ENCODE data around the gene IKBIP.
"Not testable (repeated sequence)": the region's sequence is repeated elsewhere in the genome, so short reads cannot be mapped to it uniquely, and the experiment has no call there.

The IKBIP gene

GRCh38 chr12:98644712-98645571, at the start of gene IKBIP, which contains the start of gene APAF1:
Gene IKBIP, minus strand, starts transcription at chr12:98644788. Its CDS starts 87 bp downstream, at chr12:98644701.
Gene APAF1, plus strand, starts transcription at chr12:98645290. Its CDS starts 3,070 bp downstream, at chr12:98648360.
- DNase-seq (ENCODE audit: extremely low read depth in 1 of 2, low read depth in 1 of 2): peak; percentile 91 to 95

DNA sequence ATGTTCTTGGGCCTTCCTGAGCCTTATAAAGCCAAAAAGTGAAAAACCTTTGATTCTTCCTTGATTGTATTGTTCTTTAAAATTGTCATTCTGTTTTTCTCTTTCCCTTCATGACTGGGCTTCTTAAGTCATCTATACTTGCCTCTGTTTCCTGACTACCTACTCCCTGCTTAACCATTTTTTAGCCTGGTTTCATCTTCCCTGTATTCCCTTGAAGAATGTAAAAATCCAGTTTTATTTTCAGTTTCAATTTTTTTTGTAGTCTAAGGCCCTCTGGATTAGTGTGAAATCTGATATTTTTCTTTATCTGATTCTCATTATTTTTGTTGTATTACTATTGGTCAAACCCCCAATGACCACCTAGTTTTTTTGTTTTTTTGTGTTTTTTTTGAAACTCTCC, 46.8 kb upstream of the IKBIP start:
- no peak for DNase-seq (ENCODE audit: extremely low read depth in 1 of 2, low read depth in 1 of 2)

DNA sequence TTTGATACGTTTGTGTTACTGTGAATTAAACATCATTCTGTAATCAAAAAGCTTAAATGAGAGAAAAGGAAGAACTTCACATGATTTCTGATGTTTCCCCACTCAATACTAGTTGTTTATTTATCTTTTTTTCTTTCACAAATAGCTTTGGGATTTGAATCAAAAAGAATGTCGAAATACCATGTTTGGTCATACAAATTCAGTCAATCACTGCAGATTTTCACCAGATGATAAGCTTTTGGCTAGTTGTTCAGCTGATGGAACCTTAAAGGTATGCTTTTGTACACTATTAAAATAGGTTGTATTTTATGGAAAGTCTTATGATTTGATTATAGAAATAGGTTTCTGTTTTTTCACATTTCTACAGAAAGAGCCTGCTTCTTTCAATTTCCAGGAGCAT, 42.0 kb upstream of the IKBIP start:
- no peak for DNase-seq (ENCODE audit: extremely low read depth in 1 of 2, low read depth in 1 of 2)

DNA sequence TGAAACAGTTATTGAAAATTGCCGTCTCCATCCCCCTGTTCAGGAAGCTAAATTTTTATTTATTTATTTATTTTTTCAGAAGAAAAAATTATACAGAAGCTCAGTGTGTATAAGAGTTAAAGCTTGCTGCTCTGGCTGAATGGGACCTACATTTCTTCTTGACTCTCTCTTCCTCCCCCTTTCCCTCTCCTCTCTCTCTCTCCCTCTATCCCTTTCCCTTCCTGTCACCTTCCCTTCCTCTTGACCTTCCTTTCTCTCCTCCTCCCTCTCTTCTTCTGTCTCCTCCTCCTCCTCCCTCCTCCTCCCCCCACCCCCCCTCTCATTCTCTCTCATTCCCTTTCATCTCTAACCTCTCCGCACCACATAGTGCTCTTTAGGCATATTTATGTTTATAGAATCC, 39.6 kb upstream of the IKBIP start:
- DNase-seq (ENCODE audit: extremely low read depth in 1 of 2, low read depth in 1 of 2): no peak

GRCh38 chr12:98679611-98680005, 35.0 kb upstream of the IKBIP start:
- no peak for DNase-seq (ENCODE audit: extremely low read depth in 1 of 2, low read depth in 1 of 2)

- DNase-seq (ENCODE audit: extremely low read depth in 1 of 2, low read depth in 1 of 2): no peak
These were observed 34.5 kb upstream of the IKBIP start for GRCh38 chr12:98678946-98679610.

DNA sequence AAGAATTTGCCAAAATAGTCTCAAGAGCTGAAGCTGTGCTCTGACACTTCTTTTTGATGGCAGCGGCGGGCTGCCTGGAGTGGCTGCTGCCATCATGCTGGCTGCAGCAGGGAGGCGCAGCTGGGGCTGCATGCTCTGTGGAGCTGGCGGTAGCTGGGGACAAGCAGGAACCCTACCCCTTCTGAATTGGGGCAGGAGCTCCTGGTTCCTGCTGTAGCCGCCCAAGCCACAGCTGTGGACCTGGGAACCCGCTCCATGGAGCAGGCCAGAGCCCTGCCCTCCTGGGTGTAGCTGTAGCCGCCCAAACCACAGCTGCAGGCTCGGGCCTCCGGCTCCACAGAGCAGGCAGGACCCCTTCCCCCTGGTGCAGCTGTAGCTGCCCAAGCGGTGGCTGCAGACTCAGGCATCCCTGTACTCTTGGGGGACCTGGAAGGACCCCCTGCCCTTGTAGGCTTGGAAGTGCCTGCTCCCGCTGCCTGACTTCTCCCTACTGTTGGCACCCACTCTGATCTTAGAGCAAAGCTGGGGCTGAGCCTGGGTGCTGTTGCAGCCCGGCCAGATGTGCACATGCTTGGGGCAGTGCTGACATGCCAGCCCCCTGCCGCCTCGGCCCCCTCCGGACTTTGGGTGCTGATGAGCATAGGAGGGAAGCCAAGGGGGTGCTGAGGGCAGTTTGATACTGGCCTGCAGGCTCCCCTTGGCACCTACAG, 33.8 kb upstream of the IKBIP start:
- DNase-seq (ENCODE audit: extremely low read depth in 1 of 2, low read depth in 1 of 2): no peak

DNA sequence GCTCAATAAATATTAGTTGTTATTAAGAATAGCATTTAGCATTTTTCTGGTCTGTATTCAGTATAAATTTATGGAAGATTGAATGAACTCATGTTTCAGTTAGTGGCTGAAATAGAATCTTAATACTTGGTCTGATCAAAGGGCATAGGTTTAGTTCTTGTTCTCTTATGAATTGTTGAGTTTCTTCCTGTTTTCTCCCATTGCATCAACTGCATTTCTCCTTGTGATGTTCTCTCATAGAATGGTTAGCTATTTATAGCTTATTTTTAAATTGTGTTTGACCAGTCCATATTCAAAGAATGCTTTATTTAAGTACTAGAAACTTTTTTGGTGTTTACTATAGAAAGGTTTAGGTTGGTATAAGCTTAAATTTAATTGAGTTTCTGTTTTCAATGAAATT, 30.3 kb upstream of the IKBIP start:
- DNase-seq (ENCODE audit: extremely low read depth in 1 of 2, low read depth in 1 of 2): no peak

DNA sequence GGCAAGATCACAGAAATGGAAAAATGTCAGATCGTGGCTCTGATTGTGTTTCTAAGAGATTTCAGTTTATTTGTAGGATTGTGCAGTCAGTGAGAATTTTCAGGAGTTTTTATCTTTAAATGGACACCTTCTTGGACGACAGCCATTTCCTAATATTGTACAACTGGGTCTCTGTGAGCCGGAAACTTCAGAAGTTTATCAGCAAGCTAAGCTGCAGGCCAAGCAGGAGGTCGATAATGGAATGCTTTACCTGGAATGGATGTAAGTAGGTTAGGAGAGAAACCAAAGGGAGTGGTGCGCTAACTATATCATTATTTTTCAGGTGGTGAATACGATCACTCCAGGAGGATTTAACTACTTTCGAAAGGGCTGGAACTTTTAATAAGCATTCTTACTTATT, 26.9 kb upstream of the IKBIP start:
- DNase-seq (ENCODE audit: extremely low read depth in 1 of 2, low read depth in 1 of 2): no peak

- no peak for DNase-seq (ENCODE audit: extremely low read depth in 1 of 2, low read depth in 1 of 2)
These were observed 25.2 kb upstream of the IKBIP start for GRCh38 chr12:98669751-98670150.

DNA sequence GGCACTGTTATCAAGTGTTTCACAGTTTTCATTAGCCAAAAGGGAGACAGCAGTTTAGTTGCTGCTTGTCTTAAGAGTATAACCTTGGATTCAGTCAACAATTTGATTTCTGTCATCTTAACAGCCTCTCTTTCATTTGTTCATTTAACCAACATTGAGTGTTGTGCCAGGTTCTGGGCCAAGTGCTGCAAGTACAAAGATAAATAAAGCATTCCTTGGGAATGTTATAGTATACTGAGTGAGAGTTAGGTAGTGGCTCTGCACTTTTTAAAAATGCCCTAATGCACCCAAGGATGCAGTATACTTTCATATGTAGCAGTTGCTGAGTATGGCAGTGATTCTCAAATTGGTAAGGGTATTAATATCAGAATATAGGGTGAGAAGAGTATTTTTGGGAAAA, 15.9 kb upstream of the IKBIP start:
- DNase-seq (ENCODE audit: extremely low read depth in 1 of 2, low read depth in 1 of 2): no peak

- DNase-seq (ENCODE audit: extremely low read depth in 1 of 2, low read depth in 1 of 2): no peak
These were observed 11.9 kb upstream of the IKBIP start for GRCh38 chr12:98656289-98657101.

DNA sequence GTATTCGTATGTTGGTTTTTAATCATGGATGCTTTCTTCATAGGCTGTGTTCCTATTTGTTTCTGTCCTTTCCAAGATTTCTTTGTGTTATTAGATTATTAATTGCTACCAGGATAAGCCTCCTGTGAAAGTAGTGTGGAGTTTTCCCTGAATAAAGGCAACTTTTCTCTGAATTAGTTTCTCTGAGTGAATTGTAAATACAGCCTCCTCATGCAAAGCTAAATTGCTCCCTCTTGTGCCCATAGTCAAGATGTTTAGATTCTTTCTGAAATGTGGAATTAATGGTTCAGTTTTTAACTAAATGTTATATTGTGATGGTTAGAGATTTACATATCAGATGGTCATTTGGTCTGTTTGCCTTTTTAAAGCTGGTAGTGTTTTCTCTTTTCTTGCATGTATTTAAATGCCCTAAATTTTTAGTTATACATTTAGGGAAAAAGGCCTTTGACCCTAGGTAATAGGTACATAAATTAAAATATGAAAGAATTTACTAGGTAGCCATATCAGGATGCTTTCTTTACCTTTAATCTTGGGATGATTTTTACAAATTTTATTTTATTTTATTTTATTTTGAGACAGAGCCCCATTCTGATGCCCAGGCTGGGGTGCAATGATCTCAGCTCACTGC, 9.4 kb upstream of the IKBIP start:
- DNase-seq (ENCODE audit: extremely low read depth in 1 of 2, low read depth in 1 of 2): no peak

DNA sequence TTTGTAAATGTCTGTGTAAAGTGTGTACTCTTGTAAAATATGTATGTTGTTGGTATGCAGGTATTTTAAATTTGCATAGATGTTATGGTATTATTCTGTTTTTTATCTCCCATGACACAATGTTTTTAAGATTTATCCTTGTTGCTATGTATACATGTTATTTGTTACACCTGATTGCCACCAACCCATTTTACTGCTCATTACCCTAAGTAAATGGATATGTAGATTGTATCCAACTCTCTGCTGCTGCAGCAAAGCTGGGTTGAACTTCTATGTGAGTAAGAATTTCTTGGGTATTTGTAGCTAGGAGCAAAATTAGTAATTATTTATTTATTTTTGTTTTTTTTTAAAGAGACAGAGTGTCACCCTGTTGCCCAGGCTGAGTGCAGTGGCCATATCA, 6.7 kb upstream of the IKBIP start:
- no peak for DNase-seq (ENCODE audit: extremely low read depth in 1 of 2, low read depth in 1 of 2)

DNA sequence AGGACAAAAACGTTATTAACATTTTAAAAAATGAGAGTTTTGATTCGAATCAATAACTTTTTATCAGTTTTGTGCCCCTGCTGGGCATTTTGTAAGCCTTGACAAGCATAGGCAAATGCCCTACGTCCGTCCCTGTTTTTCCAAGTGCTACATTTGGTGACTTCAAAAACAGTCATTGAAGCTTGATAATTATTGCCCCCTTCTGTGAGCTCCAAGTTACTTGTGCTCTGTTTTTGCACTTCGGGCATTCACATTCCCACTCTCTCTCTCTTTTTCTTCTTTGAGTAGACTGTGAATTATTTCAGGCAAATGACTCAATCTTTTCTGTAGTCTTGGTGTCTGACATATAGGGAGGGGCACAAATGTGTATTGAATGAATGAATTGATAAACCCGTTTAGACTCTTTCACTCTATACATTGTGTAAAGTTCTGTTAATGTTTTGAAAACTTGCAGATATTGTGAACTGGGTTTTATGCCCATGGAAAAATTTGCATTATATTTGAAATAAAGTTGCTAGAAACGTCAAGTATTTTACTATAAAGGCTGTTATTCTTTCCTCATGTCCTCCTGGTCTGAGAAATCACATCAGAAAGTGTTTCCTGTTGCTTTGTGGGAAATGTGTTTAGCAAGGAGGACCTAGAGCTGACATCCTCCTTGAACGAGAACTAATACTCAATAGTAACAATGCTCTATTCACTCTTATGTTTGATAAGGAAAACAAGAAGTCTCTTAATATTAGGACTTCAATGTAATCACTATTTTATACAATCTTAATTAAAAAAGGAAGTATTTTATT, 1.9 kb upstream of the IKBIP start:
- no peak for DNase-seq (ENCODE audit: extremely low read depth in 1 of 2, low read depth in 1 of 2)

GRCh38 chr12:98645572-98646067, 1.0 kb upstream of the IKBIP start:
- DNase-seq (ENCODE audit: extremely low read depth in 1 of 2, low read depth in 1 of 2): no peak

GRCh38 chr12:98644433-98644711, 216 bp downstream of the IKBIP start:
- no peak for DNase-seq (ENCODE audit: extremely low read depth in 1 of 2, low read depth in 1 of 2)

DNA sequence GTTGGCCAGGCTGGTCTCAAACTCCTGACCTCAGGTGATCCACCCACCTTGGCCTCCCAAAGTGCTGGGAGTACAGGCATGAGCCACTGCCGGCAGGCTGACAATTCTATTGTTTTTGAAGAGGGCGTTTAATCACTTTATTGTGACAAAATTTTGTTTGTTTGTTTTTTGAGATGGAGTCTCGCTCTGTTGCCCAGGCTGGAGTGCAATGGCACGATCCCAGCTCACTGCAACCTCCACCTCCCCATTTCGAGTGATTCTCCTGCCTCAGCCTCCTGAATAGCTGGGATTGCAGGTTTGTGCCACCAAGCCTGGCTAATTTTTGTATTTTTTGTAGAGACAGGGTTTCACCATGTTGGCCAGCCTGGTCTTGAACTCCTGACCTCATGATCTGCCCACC, 1.8 kb downstream of the IKBIP start:
- DNase-seq (ENCODE audit: extremely low read depth in 1 of 2, low read depth in 1 of 2): not testable (repeated sequence)

DNA sequence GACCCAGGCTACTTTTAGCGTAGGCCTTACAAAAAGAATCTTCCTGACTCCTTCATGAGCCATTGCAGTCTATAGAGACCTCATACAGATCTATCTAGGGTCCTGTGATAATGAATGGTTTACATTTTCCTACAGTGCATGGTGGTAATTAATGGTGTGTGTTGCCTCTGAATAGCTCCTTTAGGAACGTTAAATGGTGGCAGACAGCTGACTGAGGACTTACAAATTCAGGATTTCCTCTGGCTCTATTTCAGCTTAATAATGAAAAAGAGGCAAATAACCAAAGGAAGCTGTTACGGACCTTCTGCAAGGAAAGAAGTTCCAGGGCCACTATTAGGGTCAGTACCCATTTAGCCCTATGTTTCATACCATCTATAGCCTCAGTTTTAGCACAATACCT, 5.1 kb downstream of the IKBIP start:
- no peak for DNase-seq (ENCODE audit: extremely low read depth in 1 of 2, low read depth in 1 of 2)

- DNase-seq (ENCODE audit: extremely low read depth in 1 of 2, low read depth in 1 of 2): no peak
These were observed 6.6 kb downstream of the IKBIP start for GRCh38 chr12:98638009-98638408.

All from stimulated activated CD8-positive, alpha-beta memory T cell treated with anti-CD3 and anti-CD28 coated beads, Interleukin-7, amount 100 ng/mL, for 48 hours (primary cell).